Lung (tissue), 12 donors: Measurements from ENCODE around the gene CLECL1. TPM values are rescaled to one million over a fixed set of nuclear protein-coding genes. Genes with fewer than 3 reads are reported as not detected.

ENCODE experiments used
- ATAC-seq: fragments of 200-7000 bp; cut with Tn5 transposase; one replicate; pipeline ENCODE4 v1.9.1; 2020; ENCODE audit warnings: moderate number of reproducible peaks; ENCODE audit not compliant: insufficient read depth, low FRiP score
- DNase-seq, 3 donors: peaks; one replicate each; pipeline ENCODE4 v3.0.0-alpha.2; 2013 to 2017
- H3K27ac ChIP-seq, 2 donors: one replicate each; pipeline ENCODE4 v1.5.1; 2013; ENCODE audit warnings: mild to moderate bottlenecking in 2 of 2, moderate library complexity in 2 of 2, control low read depth in 1 of 2, inconsistent platforms in 1 of 2, low read depth in 1 of 2, low read length in 1 of 2
- H3K27me3 ChIP-seq, 3 donors: one replicate each; pipeline ENCODE4 v1.5.1; 2013; ENCODE audit warnings: low read length in 2 of 3; ENCODE audit not compliant: control insufficient read depth in 3 of 3, insufficient read depth in 3 of 3
- H3K36me3 ChIP-seq, 4 donors: one replicate each; pipeline ENCODE4 v1.5.1; 2013; ENCODE audit warnings: low read length in 4 of 4, mild to moderate bottlenecking in 1 of 4, moderate library complexity in 1 of 4; ENCODE audit not compliant: control insufficient read depth in 4 of 4, insufficient read depth in 4 of 4
- H3K4me1 ChIP-seq, 5 donors: one replicate each; pipeline ENCODE4 v1.5.1; 2013; ENCODE audit warnings: low read length in 5 of 5, mild to moderate bottlenecking in 2 of 5, moderate library complexity in 1 of 5; ENCODE audit not compliant: control insufficient read depth in 5 of 5, insufficient read depth in 5 of 5
- H3K4me3 ChIP-seq: one replicate; pipeline ENCODE4 v1.5.1; 2013; ENCODE audit warnings: mild to moderate bottlenecking, control low read depth, moderate library complexity
- H3K9ac ChIP-seq, 2 donors: one replicate each; pipeline ENCODE4 v1.5.1; 2013; ENCODE audit warnings: low read length in 2 of 2, control low read depth in 1 of 2; ENCODE audit not compliant: insufficient read depth in 1 of 2
- H3K9me3 ChIP-seq, 4 donors: one replicate each; pipeline ENCODE4 v1.5.1; 2013; ENCODE audit warnings: low read length in 3 of 4, mild to moderate bottlenecking in 1 of 4, moderate library complexity in 1 of 4; ENCODE audit not compliant: control insufficient read depth in 4 of 4, insufficient read depth in 3 of 4
- WGBS, 2 donors: extraction: QIAGEN DNeasy Blood & Tissue Kit; methylation state at CpG; one replicate each; pipeline ENCODE4 v1.1.7; 2013; 5-methylcytosine and 5-hydroxymethylcytosine counted together
- polyA plus RNA-seq, 2 donors: library from polyadenylated mRNA; stranded (reverse); fragments of 200-250 nt; gene quantifications; one replicate each; pipeline ENCODE4 v1.2.1, GENCODE V29; 2013
- total RNA-seq, 2 donors: library from RNA; depleted of rRNA in 1 of 2; stranded (reverse); fragments of >200 nt in 1 of 2; gene quantifications; one replicate each; pipeline ENCODE4 v1.2.1, GENCODE V29; 2014 to 2021
- TF ChIP-seq, protein P1 (sequence below): IDR thresholded peaks from 2 replicates; pipeline ENCODE4 v1.5.1; 2012; ENCODE audit warnings: mild to moderate bottlenecking; ENCODE audit errors: control extremely low read depth, extremely low read depth
- donor health status: control.
- donor health status: control.
- donor health status: Bipolar disorder and iron deficiency.
- donor health status: healthy.
- donor health status: DM: yes; HTN: yes; CAD: no.

Gene CLECL1
- total and polyA plus RNA-seq, 4 donors = 0.72 to 2.1 (median 1.3) TPM

- Histone ChIP-seq H3K4me3 (no peak overlapping the region), H3K27ac (no peak overlapping the region), H3K27me3 (peaks cover 0 to 2% (median 0%) of the 10 kb centered on the region in 3 donors), H3K9me3 (no peaks in the 10 kb centered on the region), H3K9ac (no peak overlapping the region), H3K36me3 (no peaks in the 10 kb centered on the region), H3K4me1 (peaks cover 0 to 7% (median 0%) of the 10 kb centered on the region in 5 donors)
- ATAC-seq (no peak), DNase-seq (no peak)
- TF ChIP-seq, protein P1, sequence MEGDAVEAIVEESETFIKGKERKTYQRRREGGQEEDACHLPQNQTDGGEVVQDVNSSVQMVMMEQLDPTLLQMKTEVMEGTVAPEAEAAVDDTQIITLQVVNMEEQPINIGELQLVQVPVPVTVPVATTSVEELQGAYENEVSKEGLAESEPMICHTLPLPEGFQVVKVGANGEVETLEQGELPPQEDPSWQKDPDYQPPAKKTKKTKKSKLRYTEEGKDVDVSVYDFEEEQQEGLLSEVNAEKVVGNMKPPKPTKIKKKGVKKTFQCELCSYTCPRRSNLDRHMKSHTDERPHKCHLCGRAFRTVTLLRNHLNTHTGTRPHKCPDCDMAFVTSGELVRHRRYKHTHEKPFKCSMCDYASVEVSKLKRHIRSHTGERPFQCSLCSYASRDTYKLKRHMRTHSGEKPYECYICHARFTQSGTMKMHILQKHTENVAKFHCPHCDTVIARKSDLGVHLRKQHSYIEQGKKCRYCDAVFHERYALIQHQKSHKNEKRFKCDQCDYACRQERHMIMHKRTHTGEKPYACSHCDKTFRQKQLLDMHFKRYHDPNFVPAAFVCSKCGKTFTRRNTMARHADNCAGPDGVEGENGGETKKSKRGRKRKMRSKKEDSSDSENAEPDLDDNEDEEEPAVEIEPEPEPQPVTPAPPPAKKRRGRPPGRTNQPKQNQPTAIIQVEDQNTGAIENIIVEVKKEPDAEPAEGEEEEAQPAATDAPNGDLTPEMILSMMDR = no peak
- 69 to 74% methylated on average over 2 of the region's 2 CpGs for WGBS, 2 donors
Observed at GRCh38 chr12:9755567-9755966, 22.7 kb upstream of the CLECL1 start.

- Histone ChIP-seq H3K4me1 (peaks cover 0 to 7% (median 0%) of the 10 kb centered on the region in 5 donors), H3K9ac (no peak overlapping the region), H3K9me3 (no peaks in the 10 kb centered on the region), H3K27ac (no peak overlapping the region), H3K27me3 (peaks cover 0 to 4% (median 4%) of the 10 kb centered on the region in 3 donors), H3K4me3 (no peak overlapping the region), H3K36me3 (no peaks in the 10 kb centered on the region)
- TF ChIP-seq, protein P1 = no peak
- DNase-seq (no peak), ATAC-seq (no peak)
Observed at GRCh38 chr12:9755035-9755434, 22.1 kb upstream of the CLECL1 start.

DNA sequence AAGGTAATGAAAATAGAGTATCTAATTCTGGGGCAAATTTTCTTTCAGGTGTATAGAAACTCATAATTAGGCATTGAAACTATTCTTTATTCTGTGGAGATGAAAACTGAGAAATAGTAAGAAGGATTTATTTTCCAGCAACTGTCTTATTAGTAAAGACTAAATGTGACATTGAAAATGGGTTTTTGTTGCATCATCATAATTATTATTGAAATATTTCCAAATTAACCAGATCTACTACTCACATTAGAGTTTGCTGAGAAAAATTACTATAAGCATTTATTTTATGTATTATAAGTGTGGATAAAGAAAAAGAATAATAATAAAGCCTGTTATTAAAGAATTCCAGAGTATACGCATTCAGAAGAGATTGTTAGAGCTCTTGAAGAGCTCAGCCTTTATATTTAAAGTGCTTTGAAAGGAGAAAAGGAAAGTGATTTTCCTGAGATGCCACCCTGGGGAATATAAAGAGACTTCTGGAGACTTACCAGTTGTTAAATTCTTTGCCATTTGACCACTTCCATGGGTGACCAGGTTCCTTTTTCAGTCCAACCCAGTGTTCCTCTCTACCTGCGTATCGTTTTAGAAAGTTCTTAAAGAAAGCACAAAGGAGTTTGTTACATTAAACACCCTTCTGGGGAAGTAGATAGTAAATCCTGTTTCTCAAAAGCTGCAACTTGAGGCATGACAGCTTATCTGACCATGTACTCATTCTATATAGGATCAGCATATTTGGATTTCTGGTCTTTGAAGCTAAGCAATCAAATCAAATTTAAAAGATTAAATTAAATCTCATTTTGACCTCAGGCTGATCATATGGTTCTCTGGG is 21.4 kb upstream of the CLECL1 start:
- no peaks in the 10 kb centered on the region for H3K9me3 ChIP-seq
- no peak overlapping the region for H3K27ac ChIP-seq
- ATAC-seq (no peak), DNase-seq (no peak)
- no peaks in the 10 kb centered on the region for H3K36me3 ChIP-seq
- WGBS, 2 donors = 77 to 84% methylated on average over 3 of the region's 3 CpGs
- no peak overlapping the region for H3K4me3 ChIP-seq
- H3K9ac ChIP-seq = no peak overlapping the region
- H3K4me1 ChIP-seq = peaks cover 0 to 7% (median 0%) of the 10 kb centered on the region in 5 donors
- TF ChIP-seq, protein P1 = no peak
- peaks cover 0 to 5% (median 4%) of the 10 kb centered on the region in 3 donors for H3K27me3 ChIP-seq
